H9 (cell line): ENCODE measurements around the gene ACACB. TPM values are rescaled to one million over a fixed set of nuclear protein-coding genes. Genes with fewer than 3 reads are reported as not detected.

ENCODE experiments used
- DNase-seq: peaks from one replicate; pipeline ENCODE4 v3.0.0-alpha.2; 2017
- H2AFZ ChIP-seq: one replicate; pipeline ENCODE4 v1.6.1; 2013; ENCODE audit warnings: mild to moderate bottlenecking, low read length, control low read depth, moderate library complexity
- H2AK5ac ChIP-seq: 2 replicates; pipeline ENCODE4 v1.6.1; 2013; ENCODE audit warnings: low read length, control low read depth, mixed read lengths; ENCODE audit not compliant: insufficient read length
- H2BK120ac ChIP-seq: one replicate; pipeline ENCODE4 v1.6.1; 2013; ENCODE audit warnings: low read depth, mild to moderate bottlenecking, low read length, control low read depth, inconsistent platforms; ENCODE audit not compliant: poor library complexity, severe bottlenecking
- H2BK12ac ChIP-seq: 2 replicates; pipeline ENCODE4 v1.6.1; 2013; ENCODE audit warnings: low read length, control low read depth, mixed read lengths, low read depth; ENCODE audit not compliant: insufficient read length
- H2BK15ac ChIP-seq: 2 replicates; pipeline ENCODE4 v1.6.1; 2013; ENCODE audit warnings: low read depth, low read length, control low read depth
- H2BK20ac ChIP-seq: one replicate; pipeline ENCODE4 v1.6.1; 2013; ENCODE audit warnings: low read depth, mild to moderate bottlenecking, low read length, control low read depth, inconsistent platforms; ENCODE audit not compliant: poor library complexity, severe bottlenecking
- H2BK5ac ChIP-seq: 2 replicates; pipeline ENCODE4 v1.6.1; 2013; ENCODE audit warnings: low read length, control low read depth, mixed read lengths; ENCODE audit not compliant: insufficient read length
- H3K14ac ChIP-seq: 2 replicates; pipeline ENCODE4 v1.6.1; 2013; ENCODE audit warnings: low read length, control low read depth; ENCODE audit not compliant: insufficient read depth
- H3K18ac ChIP-seq: 2 replicates; pipeline ENCODE4 v1.6.1; 2013; ENCODE audit warnings: low read depth, mild to moderate bottlenecking, mixed read lengths, low read length, control low read depth; ENCODE audit not compliant: insufficient read length
- H3K23ac ChIP-seq: 2 replicates; pipeline ENCODE4 v1.6.1; 2013; ENCODE audit warnings: low read length, control low read depth, mixed read lengths, low read depth; ENCODE audit not compliant: insufficient read length
- H3K23me2 ChIP-seq: 2 replicates; pipeline ENCODE4 v1.6.1; 2013; ENCODE audit warnings: low read depth, mild to moderate bottlenecking, mixed read lengths, low read length, control low read depth; ENCODE audit not compliant: insufficient read length, poor library complexity, severe bottlenecking
- H3K27ac ChIP-seq: 2 replicates; pipeline ENCODE4 v1.5.1; 2013; ENCODE audit warnings: low read length, control low read depth, mixed read lengths, low read depth; ENCODE audit not compliant: insufficient read length
- H3K27me3 ChIP-seq: 2 replicates; pipeline ENCODE4 v1.6.1; 2013; ENCODE audit warnings: low read length, control low read depth, inconsistent platforms; ENCODE audit not compliant: insufficient read depth
- H3K4ac ChIP-seq: 2 replicates; pipeline ENCODE4 v1.6.1; 2013; ENCODE audit warnings: low read depth, mild to moderate bottlenecking, control low read depth, inconsistent platforms, low read length, moderate library complexity
- H3K4me1 ChIP-seq: 2 replicates; pipeline ENCODE4 v1.6.1; 2013; ENCODE audit warnings: low read length, control low read depth, inconsistent platforms; ENCODE audit not compliant: insufficient read depth
- H3K4me2 ChIP-seq: 2 replicates; pipeline ENCODE4 v1.6.1; 2013; ENCODE audit warnings: low read length, control low read depth, mixed read lengths; ENCODE audit not compliant: insufficient read length, insufficient read depth
- H3K56ac ChIP-seq: 2 replicates; pipeline ENCODE4 v1.6.1; 2013; ENCODE audit warnings: low read depth, mild to moderate bottlenecking, mixed read lengths, low read length, control low read depth; ENCODE audit not compliant: insufficient read length
- H3K79me1 ChIP-seq: 2 replicates; pipeline ENCODE4 v1.6.1; 2013; ENCODE audit warnings: low read depth, mild to moderate bottlenecking, moderate library complexity, low read length, control low read depth, inconsistent platforms; ENCODE audit not compliant: insufficient read depth, poor library complexity, severe bottlenecking
- H3K79me2 ChIP-seq: 2 replicates; pipeline ENCODE4 v1.6.1; 2013; ENCODE audit warnings: low read length, control low read depth, inconsistent platforms; ENCODE audit not compliant: insufficient read depth
- H3K9ac ChIP-seq: 2 replicates; pipeline ENCODE4 v1.6.1; 2013; ENCODE audit warnings: low read length, control low read depth, mixed read lengths; ENCODE audit not compliant: insufficient read length; ENCODE audit errors: extremely low read depth
- H3K9me3 ChIP-seq: one replicate; pipeline ENCODE4 v1.6.1; 2013; ENCODE audit warnings: low read depth, low read length, inconsistent platforms; ENCODE audit not compliant: control insufficient read depth
- H3T11ph ChIP-seq: one replicate; pipeline ENCODE4 v1.6.1; 2013; ENCODE audit warnings: mild to moderate bottlenecking, low read length, control low read depth, inconsistent platforms
- H4K20me1 ChIP-seq: one replicate; pipeline ENCODE4 v1.6.1; 2013; ENCODE audit not compliant: control insufficient read depth, insufficient read length, insufficient read depth
- H4K5ac ChIP-seq: 2 replicates; pipeline ENCODE4 v1.6.1; 2013; ENCODE audit warnings: low read depth, mild to moderate bottlenecking, mixed read lengths, low read length, control low read depth; ENCODE audit not compliant: insufficient read length
- H4K8ac ChIP-seq: replicated peaks from 2 replicates; pipeline ENCODE4 v1.6.1; 2013; ENCODE audit warnings: low read length, control low read depth, mixed read lengths, low read depth; ENCODE audit not compliant: insufficient read length
- H4K91ac ChIP-seq: 2 replicates; pipeline ENCODE4 v1.6.1; 2013; ENCODE audit warnings: low read depth, mild to moderate bottlenecking, moderate library complexity, mixed read lengths, low read length, control low read depth; ENCODE audit not compliant: insufficient read length
- H3K27ac Mint-ChIP-seq, 3 experiments: 2 replicates in 2 of 3; 3 replicates in 1 of 3; pipeline ENCODE4 v1.8.0; 2020 to 2021; ENCODE audit warnings: mixed read lengths in 3 of 3, mild to moderate bottlenecking in 1 of 3, moderate library complexity in 1 of 3
- H3K27me3 Mint-ChIP-seq: 2 replicates; pipeline ENCODE4 v1.8.0; 2021; ENCODE audit warnings: low read depth, mild to moderate bottlenecking, moderate library complexity, mixed read lengths
- H3K36me3 Mint-ChIP-seq, 3 experiments: 2 replicates in 2 of 3; 3 replicates in 1 of 3; pipeline ENCODE4 v1.8.0; 2020 to 2021; ENCODE audit warnings: low read depth in 3 of 3, mixed read lengths in 3 of 3; ENCODE audit not compliant: insufficient read depth in 1 of 3
- H3K4me1 Mint-ChIP-seq, 2 experiments: 2 replicates each; pipeline ENCODE4 v1.8.0; 2020; ENCODE audit warnings: mixed read lengths in 2 of 2
- H3K4me3 Mint-ChIP-seq, 2 experiments: 2 replicates in 1 of 2; 3 replicates in 1 of 2; pipeline ENCODE4 v1.8.0; 2020 to 2021; ENCODE audit warnings: mild to moderate bottlenecking in 2 of 2, mixed read lengths in 2 of 2, moderate library complexity in 1 of 2
- H3K9me3 Mint-ChIP-seq, 2 experiments: 2 replicates in 1 of 2; 3 replicates in 1 of 2; pipeline ENCODE4 v1.8.0; 2020; ENCODE audit warnings: mild to moderate bottlenecking in 2 of 2, mixed read lengths in 2 of 2, moderate library complexity in 1 of 2
- CTCF ChIP-seq: fragments of 200-600 bp; sonication (generic); conservative IDR thresholded peaks from 3 replicates; pipeline ENCODE4 v1.8.0; 2021; ENCODE audit warnings: antibody characterized with exemption, mild to moderate bottlenecking
- WGBS: extraction: QIAGEN DNeasy Blood & Tissue Kit; methylation state at CpG from one replicate; pipeline ENCODE4 v1.1.7; 2013; ENCODE audit warnings: missing lambda C conversion rate, low lambda C conversion rate, mixed read lengths; ENCODE audit not compliant: insufficient read length; ENCODE audit errors: extremely low coverage; 5-methylcytosine and 5-hydroxymethylcytosine counted together
- total RNA-seq: library from RNA; stranded (reverse); gene quantifications from 2 replicates; pipeline ENCODE4 v1.2.1, GENCODE V29; 2021

The ACACB gene
- total RNA-seq, 1 experiment from 2014 or later: 14.2 TPM

DNA sequence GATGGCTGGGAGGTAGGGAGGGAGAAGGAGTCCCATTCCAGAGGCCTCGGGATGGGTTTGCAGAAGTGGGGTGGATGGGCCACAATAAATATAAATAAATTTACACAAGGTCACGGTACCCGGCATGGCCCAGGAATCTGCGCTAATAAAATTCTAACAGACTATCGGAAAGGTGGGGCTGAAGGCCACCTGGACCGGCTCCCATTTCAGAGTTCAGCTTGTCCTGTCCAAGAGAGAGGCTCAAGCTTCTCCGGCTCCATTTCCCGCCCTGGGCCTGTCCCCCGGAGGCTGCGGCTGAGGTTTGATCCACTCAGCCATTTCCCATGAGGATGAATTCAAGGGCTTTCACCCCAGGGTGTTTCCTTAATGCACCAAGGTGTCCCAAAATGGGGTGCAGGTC is 162.5 kb downstream of the ACACB start:
- Histone ChIP-seq H4K8ac (no peak overlapping the region), H4K20me1 (no peaks in the 10 kb centered on the region), H3K4me2 (no peak overlapping the region), H3K27me3 (no peaks in the 10 kb centered on the region), H2BK12ac (no peak overlapping the region), H3K4ac (no peak overlapping the region), H3K79me1 (no peaks in the 10 kb centered on the region), H4K5ac (no peak overlapping the region), H2BK120ac (no peak overlapping the region), H3K18ac (no peak overlapping the region), H3K14ac (no peak overlapping the region), H3K4me1 (no peaks in the 10 kb centered on the region; the same call in 1 of the 2 replicates), H2AFZ (no peak overlapping the region), H2BK15ac (no peak overlapping the region), H3K79me2 (no peaks in the 10 kb centered on the region), H3K9ac (no peak overlapping the region), H4K91ac (no peak overlapping the region), H2BK5ac (no peak overlapping the region), H3K56ac (no peak overlapping the region), H3K23me2 (no peaks in the 10 kb centered on the region), H3K9me3 (no peaks in the 10 kb centered on the region), H3K23ac (no peak overlapping the region), H2BK20ac (no peak overlapping the region), H3T11ph (no peak overlapping the region), H3K27ac (no peak overlapping the region), H2AK5ac (no peak overlapping the region)
- no peak for TF ChIP-seq CTCF
- no peak for DNase-seq
- Mint-ChIP-seq H3K27ac (peak overlapping the region in 1 of 3 experiments; percentile 71; a peak in 1 of 7 replicates), H3K36me3 (no peaks in the 10 kb centered on the region; a peak in 1 of 7 replicates), H3K9me3 (no peaks in the 10 kb centered on the region; a peak in 1 of 5 replicates), H3K4me3 (no peak overlapping the region), H3K27me3 (peaks cover 3% of the 10 kb centered on the region), H3K4me1 (peaks cover 7 to 12% of the 10 kb centered on the region in 2 experiments)
- no CpG with 5 or more reads among the region's 10 CpGs for WGBS
